Astrocyte of the cerebellum (primary cell): ENCODE results near the gene UBE2L3.

Experiments used
- DNase-seq: peaks from one replicate; pipeline ENCODE4 v3.0.0-alpha.2; 2011; ENCODE audit warnings: low read depth
- H3K4me3 ChIP-seq: 2 replicates; pipeline ENCODE4 v1.5.1; 2011; ENCODE audit warnings: mild to moderate bottlenecking, low read depth, low read length, moderate library complexity
- in situ Hi-C: cut with HindIII; loops from 2 replicates; pipeline ENCODE4 v1.10.0; 2017; ENCODE audit warnings: low sequenced_read_pairs
- TF ChIP-seq, protein P1 (sequence below): IDR thresholded peaks from 2 replicates; pipeline ENCODE4 v1.5.1; 2012; ENCODE audit warnings: low read length, low read depth, moderate library complexity, mild to moderate bottlenecking; ENCODE audit errors: missing control alignments

UBE2L3 gene

GRCh38 chr22:21587803-21588611 lies 20.5 kb downstream of the UBE2L3 start:
- TF ChIP-seq, protein P1, sequence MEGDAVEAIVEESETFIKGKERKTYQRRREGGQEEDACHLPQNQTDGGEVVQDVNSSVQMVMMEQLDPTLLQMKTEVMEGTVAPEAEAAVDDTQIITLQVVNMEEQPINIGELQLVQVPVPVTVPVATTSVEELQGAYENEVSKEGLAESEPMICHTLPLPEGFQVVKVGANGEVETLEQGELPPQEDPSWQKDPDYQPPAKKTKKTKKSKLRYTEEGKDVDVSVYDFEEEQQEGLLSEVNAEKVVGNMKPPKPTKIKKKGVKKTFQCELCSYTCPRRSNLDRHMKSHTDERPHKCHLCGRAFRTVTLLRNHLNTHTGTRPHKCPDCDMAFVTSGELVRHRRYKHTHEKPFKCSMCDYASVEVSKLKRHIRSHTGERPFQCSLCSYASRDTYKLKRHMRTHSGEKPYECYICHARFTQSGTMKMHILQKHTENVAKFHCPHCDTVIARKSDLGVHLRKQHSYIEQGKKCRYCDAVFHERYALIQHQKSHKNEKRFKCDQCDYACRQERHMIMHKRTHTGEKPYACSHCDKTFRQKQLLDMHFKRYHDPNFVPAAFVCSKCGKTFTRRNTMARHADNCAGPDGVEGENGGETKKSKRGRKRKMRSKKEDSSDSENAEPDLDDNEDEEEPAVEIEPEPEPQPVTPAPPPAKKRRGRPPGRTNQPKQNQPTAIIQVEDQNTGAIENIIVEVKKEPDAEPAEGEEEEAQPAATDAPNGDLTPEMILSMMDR, result no peak
- in situ Hi-C loops, result no loop called here
- no peak overlapping the region for H3K4me3 ChIP-seq
- DNase-seq, result no peak

GRCh38 chr22:21589396-21589795 lies 21.9 kb downstream of the UBE2L3 start:
- TF ChIP-seq, protein P1, result no peak
- in situ Hi-C loops, result no loop called here
- DNase-seq, result no peak
- no peak overlapping the region for H3K4me3 ChIP-seq

DNA sequence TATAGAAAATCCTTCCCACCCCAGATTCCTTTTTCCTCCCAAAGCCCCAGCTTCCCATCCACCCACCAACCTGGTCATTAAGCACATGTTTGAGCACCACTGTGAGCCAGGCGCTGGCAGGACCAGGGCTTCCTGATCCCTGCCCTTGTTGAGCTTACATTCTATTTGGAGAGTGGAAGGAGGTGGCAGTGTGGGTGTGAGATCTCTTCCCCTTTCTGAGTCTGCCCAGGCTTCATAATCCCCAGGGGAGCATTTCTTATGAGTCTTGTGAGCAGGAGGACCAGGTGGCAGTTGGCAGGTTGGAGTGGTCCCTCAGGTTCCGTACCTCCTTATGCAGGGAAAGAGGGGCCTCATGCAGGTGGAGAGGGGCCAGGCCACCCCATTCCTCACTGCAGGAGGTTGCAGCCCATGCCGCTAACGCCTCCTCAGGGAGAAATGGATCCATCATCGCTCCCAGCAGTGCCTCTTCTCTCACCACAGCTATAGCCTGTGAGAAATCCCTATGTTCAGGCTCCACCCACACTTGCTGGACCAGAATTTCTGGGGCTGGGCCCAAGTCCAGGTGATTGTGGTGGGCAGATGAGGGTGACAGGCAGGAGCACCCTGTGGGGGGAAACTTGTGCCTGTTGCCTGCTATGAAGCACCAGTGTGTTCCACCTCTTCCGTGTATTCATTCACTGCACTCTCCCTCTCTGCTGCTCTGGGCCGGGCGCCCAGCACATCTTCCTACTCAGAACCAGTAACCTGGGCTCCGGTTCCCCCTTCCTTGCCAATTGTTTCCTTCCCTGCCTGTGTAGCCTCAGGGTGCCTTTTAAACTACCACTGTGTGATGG lies 23.5 kb downstream of the UBE2L3 start:
- in situ Hi-C loops, result no loop called here
- no peak overlapping the region for H3K4me3 ChIP-seq
- TF ChIP-seq, protein P1, result no peak
- no peak for DNase-seq

- in situ Hi-C loops, result no loop called here
- DNase-seq, result no peak
- TF ChIP-seq, protein P1, result no peak
- no peak overlapping the region for H3K4me3 ChIP-seq
Observed at GRCh38 chr22:21591695-21592094, 24.2 kb downstream of the UBE2L3 start.

DNA sequence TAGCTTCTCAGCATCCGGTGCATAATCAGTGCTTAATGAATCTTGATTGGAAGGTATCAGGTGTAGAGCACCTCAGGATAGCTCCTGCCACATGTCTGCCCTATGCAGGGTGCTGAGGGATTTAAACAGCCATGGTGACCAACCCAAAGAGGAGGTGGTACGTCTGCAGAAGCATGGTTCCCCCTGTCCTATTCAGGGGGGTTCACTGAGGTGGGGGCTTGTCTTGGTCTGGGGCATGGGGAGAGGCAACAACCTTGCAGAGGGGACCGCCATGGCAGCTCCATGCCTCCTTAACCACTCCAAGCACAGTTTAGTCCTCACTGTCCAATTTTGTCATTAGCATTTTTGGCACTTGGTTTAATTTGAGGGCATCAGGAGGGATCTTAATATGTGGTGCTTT lies 24.9 kb downstream of the UBE2L3 start:
- DNase-seq, result no peak
- in situ Hi-C loops, result no loop called here
- TF ChIP-seq, protein P1, result no peak
- H3K4me3 ChIP-seq, result no peak overlapping the region

- TF ChIP-seq, protein P1, result peak; percentile 42
- no peak overlapping the region for H3K4me3 ChIP-seq
- DNase-seq, result no peak
- in situ Hi-C loops, result no loop called here
Observed at GRCh38 chr22:21593406-21594232, 26.1 kb downstream of the UBE2L3 start.
